HL-60 (cell line): ENCODE results near the gene SHROOM4.

ENCODE experiments used
- DNase-seq, 2 experiments: peaks; one replicate each; pipeline ENCODE4 v3.0.0-alpha.2; 2010 to 2020; ENCODE audit warnings: low read depth in 1 of 2, low spot score in 1 of 2
- H3K27ac ChIP-seq: fragments of 250-450 bp; sonication (Bioruptor Pico); replicated peaks from 2 replicates; pipeline ENCODE4 v1.5.1; 2020; ENCODE audit warnings: mild to moderate bottlenecking, moderate library complexity
- H3K27me3 ChIP-seq: fragments of 250-450 bp; sonication (Bioruptor Pico); 2 replicates; pipeline ENCODE4 v1.5.1; 2021; ENCODE audit warnings: mild to moderate bottlenecking, moderate library complexity; ENCODE audit not compliant: insufficient read depth, poor library complexity, severe bottlenecking
- H3K4me3 ChIP-seq: replicated peaks from 2 replicates; pipeline ENCODE4 v1.5.1; 2011; ENCODE audit warnings: mild to moderate bottlenecking, control low read depth, low read length; ENCODE audit not compliant: insufficient read depth
- GABPA ChIP-seq: IDR thresholded peaks from 2 replicates; pipeline ENCODE4 v1.6.1; 2012; ENCODE audit warnings: low read depth
- POLR2AphosphoS5 ChIP-seq: IDR thresholded peaks from 2 replicates; pipeline ENCODE4 v1.6.1; 2012; ENCODE audit warnings: low read depth
- SPI1 ChIP-seq: IDR thresholded peaks from 2 replicates; pipeline ENCODE4 v1.6.1; 2012; ENCODE audit warnings: low read depth, mild to moderate bottlenecking, borderline replicate concordance
- TF ChIP-seq, protein P1 (sequence below): IDR thresholded peaks from 2 replicates; pipeline ENCODE4 v1.6.1; 2012; ENCODE audit warnings: low read depth; ENCODE audit not compliant: insufficient replicate concordance
- TF ChIP-seq, protein P2 (sequence below): IDR thresholded peaks from one replicate; pipeline ENCODE4 v1.5.1; 2011; ENCODE audit warnings: low read length, control low read depth, inconsistent platforms; ENCODE audit not compliant: insufficient read depth

The SHROOM4 gene

GRCh38 chrX:50719614-50720013 lies 94.4 kb downstream of the SHROOM4 start:
- Histone ChIP-seq H3K27me3 (no peaks in the 10 kb centered on the region), H3K4me3 (no peak overlapping the region), H3K27ac (no peak overlapping the region)
- TF ChIP-seq SPI1 (no peak), POLR2AphosphoS5 (no peak), GABPA (no peak)
- TF ChIP-seq, protein P1, sequence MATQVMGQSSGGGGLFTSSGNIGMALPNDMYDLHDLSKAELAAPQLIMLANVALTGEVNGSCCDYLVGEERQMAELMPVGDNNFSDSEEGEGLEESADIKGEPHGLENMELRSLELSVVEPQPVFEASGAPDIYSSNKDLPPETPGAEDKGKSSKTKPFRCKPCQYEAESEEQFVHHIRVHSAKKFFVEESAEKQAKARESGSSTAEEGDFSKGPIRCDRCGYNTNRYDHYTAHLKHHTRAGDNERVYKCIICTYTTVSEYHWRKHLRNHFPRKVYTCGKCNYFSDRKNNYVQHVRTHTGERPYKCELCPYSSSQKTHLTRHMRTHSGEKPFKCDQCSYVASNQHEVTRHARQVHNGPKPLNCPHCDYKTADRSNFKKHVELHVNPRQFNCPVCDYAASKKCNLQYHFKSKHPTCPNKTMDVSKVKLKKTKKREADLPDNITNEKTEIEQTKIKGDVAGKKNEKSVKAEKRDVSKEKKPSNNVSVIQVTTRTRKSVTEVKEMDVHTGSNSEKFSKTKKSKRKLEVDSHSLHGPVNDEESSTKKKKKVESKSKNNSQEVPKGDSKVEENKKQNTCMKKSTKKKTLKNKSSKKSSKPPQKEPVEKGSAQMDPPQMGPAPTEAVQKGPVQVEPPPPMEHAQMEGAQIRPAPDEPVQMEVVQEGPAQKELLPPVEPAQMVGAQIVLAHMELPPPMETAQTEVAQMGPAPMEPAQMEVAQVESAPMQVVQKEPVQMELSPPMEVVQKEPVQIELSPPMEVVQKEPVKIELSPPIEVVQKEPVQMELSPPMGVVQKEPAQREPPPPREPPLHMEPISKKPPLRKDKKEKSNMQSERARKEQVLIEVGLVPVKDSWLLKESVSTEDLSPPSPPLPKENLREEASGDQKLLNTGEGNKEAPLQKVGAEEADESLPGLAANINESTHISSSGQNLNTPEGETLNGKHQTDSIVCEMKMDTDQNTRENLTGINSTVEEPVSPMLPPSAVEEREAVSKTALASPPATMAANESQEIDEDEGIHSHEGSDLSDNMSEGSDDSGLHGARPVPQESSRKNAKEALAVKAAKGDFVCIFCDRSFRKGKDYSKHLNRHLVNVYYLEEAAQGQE: no peak
- TF ChIP-seq, protein P2, sequence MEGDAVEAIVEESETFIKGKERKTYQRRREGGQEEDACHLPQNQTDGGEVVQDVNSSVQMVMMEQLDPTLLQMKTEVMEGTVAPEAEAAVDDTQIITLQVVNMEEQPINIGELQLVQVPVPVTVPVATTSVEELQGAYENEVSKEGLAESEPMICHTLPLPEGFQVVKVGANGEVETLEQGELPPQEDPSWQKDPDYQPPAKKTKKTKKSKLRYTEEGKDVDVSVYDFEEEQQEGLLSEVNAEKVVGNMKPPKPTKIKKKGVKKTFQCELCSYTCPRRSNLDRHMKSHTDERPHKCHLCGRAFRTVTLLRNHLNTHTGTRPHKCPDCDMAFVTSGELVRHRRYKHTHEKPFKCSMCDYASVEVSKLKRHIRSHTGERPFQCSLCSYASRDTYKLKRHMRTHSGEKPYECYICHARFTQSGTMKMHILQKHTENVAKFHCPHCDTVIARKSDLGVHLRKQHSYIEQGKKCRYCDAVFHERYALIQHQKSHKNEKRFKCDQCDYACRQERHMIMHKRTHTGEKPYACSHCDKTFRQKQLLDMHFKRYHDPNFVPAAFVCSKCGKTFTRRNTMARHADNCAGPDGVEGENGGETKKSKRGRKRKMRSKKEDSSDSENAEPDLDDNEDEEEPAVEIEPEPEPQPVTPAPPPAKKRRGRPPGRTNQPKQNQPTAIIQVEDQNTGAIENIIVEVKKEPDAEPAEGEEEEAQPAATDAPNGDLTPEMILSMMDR: no peak
- DNase-seq: no peak

DNA sequence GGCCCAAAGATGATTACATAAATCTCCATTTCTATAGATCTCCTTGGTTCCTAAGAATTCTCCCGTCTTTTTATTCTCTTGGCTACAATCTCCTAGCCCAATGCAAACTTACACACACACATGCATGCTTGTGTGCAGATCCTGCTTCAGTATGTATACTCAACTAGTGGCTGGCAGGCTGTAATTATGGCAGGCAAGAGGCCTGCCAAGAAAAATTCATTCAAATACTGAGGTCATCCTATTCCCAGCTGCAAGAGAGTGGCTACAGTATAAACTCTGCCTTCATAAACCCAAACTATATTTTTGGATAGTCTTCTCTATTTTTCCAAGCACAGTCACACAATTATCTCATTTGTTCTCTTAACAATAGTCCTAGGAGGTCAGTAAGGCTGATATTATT lies 95.2 kb downstream of the SHROOM4 start:
- DNase-seq: no peak
- H3K27me3 ChIP-seq: no peaks in the 10 kb centered on the region
- H3K27ac ChIP-seq: no peak overlapping the region
- no peak for TF ChIP-seq GABPA
- TF ChIP-seq, protein P1: no peak
- no peak for TF ChIP-seq POLR2AphosphoS5
- H3K4me3 ChIP-seq: no peak overlapping the region

DNA sequence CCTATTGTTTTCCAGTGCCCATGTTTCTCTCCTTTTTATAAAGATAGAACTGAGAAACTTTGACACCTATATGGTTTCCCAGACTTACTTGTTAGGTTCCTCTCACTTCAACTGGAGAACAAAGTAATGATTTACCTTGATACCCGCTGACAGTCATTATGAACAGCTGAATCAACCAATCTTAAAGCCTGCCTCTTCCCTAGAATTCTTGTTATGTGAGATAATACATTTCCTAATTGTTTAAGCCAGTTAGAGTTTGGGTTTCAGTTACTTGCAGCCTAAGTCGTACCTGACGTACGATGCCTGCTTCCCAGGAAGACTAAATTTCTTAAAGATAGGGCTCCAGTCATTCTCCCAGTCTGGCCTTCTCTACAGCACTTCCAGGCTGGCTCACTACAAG lies 97.3 kb downstream of the SHROOM4 start:
- H3K27me3 ChIP-seq: no peaks in the 10 kb centered on the region
- no peak for DNase-seq
- H3K27ac ChIP-seq: no peak overlapping the region
- no peak overlapping the region for H3K4me3 ChIP-seq
- TF ChIP-seq GABPA (no peak), SPI1 (no peak), POLR2AphosphoS5 (no peak)
- TF ChIP-seq, protein P1: no peak
- TF ChIP-seq, protein P2: no peak

DNA sequence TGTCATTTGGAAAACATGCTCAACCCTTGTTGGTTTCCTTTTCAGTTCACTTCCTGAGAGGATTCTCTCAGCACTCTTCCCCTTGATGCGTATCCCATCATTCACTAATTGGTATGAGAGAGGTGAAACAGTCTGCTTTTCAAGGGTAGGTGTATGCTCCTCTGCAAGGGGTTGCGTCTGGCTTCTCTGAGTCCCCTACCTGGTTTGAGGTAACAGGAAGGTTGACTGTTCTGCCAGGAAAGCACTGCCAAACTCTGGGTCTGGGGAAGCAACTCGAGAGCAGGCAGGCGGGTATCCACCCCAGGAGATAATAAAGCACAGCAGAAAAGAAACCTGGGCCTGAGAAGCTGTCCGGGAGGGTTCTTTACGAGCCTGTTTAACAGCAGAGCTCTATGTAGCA lies 101.2 kb downstream of the SHROOM4 start:
- Histone ChIP-seq H3K4me3 (no peak overlapping the region), H3K27me3 (no peaks in the 10 kb centered on the region), H3K27ac (no peak overlapping the region)
- no peak for DNase-seq
- TF ChIP-seq POLR2AphosphoS5 (no peak), GABPA (no peak), SPI1 (no peak)
- TF ChIP-seq, protein P2: no peak
- TF ChIP-seq, protein P1: no peak
